Uterus (tissue), 4 donors: ENCODE data around the gene CBY1. TPM values are rescaled to one million over a fixed set of nuclear protein-coding genes. Genes with fewer than 3 reads are reported as not detected.

Source experiments
- DNase-seq, 2 donors: peaks; one replicate each; pipeline ENCODE4 v3.0.0-alpha.2; 2019 to 2020
- H3K27ac ChIP-seq, 2 donors: fragments of 200-600 bp; sonication (generic); 1 replicate in 1 of 2; 2 replicates in 1 of 2; pipeline ENCODE4 v1.5.1; 2016 to 2018
- H3K27me3 ChIP-seq, 2 donors: fragments of 200-600 bp; sonication (generic); one replicate each; pipeline ENCODE4 v1.5.1; 2018 to 2019; ENCODE audit warnings: control low read depth in 1 of 2
- H3K36me3 ChIP-seq, 2 donors: fragments of 200-600 bp; sonication (generic); one replicate each; pipeline ENCODE4 v1.5.1; 2019; ENCODE audit warnings: control low read depth in 1 of 2
- H3K4me1 ChIP-seq, 2 donors: fragments of 200-600 bp; sonication (generic); one replicate each; pipeline ENCODE4 v1.5.1; 2018 to 2019; ENCODE audit warnings: control low read depth in 1 of 2
- H3K4me3 ChIP-seq, 2 donors: fragments of 200-600 bp; sonication (generic); 1 replicate in 1 of 2; 2 replicates in 1 of 2; pipeline ENCODE4 v1.5.1; 2018 to 2019; ENCODE audit warnings: mild to moderate bottlenecking in 1 of 2
- H3K9me3 ChIP-seq, 2 donors: fragments of 200-600 bp; sonication (generic); one replicate each; pipeline ENCODE4 v1.5.1; 2019; ENCODE audit warnings: control low read depth in 1 of 2
- CTCF ChIP-seq, 4 experiments: fragments of 200-600 bp in 2 of 4; fragments of 450-650 bp in 2 of 4; sonication (generic) in 2 of 4; IDR thresholded peaks; one replicate each; pipeline ENCODE4 v1.5.1; 2016 to 2019; ENCODE audit warnings: antibody characterized with exemption in 4 of 4, mild to moderate bottlenecking in 2 of 4, moderate library complexity in 1 of 4
- POLR2A ChIP-seq, 2 donors: fragments of 450-650 bp; IDR thresholded peaks; one replicate each; pipeline ENCODE4 v1.6.1; 2016; ENCODE audit warnings: antibody characterized with exemption in 2 of 2, mild to moderate bottlenecking in 1 of 2, moderate library complexity in 1 of 2
- intact Hi-C: fragments of 100-400 bp; cut with DNase I; formaldehyde crosslinking; loops from one replicate; pipeline ENCODE4 v1.15.1; 2023; ENCODE audit warnings: low total_unique reads
- total RNA-seq, 4 donors: library from RNA; depleted of rRNA in 3 of 4; stranded (reverse); fragments of >200 nt in 3 of 4; gene quantifications; one replicate each; pipeline versions ENCODE4 v1.1.0 to v1.2.4, GENCODE V29; 2014 to 2023
- donor health status: DM: yes; HTN: yes; CAD: no.

Gene CBY1
- total RNA-seq, 4 donors from 2014 or later, result 10.5 to 42.8 (median 28.6) TPM

DNA sequence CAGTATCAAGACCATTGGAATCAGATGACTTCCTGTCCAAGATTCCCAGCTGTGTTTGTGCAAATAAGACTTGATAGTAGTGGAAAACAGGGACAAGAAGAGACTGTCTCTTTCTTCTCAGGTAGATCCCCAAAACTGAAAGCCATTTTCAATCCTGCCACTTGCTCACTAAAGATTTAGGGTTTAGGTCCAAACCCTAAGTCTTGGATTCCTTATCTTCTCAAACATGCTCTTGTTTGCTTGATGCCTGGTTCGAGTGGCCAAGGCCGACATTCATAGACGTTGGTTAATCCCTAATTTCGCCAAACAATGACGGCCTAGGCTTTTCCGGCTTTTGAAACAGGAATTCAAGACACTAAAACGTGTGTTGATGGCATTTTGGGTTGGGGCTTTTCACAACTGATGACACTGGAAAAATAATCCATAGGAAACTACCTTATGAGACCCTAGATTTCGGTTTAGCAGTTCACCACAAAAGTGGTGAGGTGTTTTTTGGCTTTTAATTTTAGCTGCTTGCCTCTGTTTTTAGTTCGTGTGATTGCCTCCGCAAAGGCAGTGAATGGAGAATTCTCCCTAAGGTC lies 48.3 kb downstream of the CBY1 start:
- Histone ChIP-seq H3K27me3 (no peaks in the 10 kb centered on the region), H3K36me3 (no peaks in the 10 kb centered on the region), H3K4me1 (peaks cover 0 to 3% of the 10 kb centered on the region in 2 donors), H3K9me3 (no peaks in the 10 kb centered on the region), H3K4me3 (peak overlapping the region; percentile 22 to 31), H3K27ac (peak overlapping the region; percentile 79 to 87)
- DNase-seq, result no peak
- TF ChIP-seq CTCF (IDR thresholded peaks at IDR 0.05), result no peak
- no peak for TF ChIP-seq POLR2A (IDR thresholded peaks at IDR 0.05)
- intact Hi-C loops, result no loop called here

DNA sequence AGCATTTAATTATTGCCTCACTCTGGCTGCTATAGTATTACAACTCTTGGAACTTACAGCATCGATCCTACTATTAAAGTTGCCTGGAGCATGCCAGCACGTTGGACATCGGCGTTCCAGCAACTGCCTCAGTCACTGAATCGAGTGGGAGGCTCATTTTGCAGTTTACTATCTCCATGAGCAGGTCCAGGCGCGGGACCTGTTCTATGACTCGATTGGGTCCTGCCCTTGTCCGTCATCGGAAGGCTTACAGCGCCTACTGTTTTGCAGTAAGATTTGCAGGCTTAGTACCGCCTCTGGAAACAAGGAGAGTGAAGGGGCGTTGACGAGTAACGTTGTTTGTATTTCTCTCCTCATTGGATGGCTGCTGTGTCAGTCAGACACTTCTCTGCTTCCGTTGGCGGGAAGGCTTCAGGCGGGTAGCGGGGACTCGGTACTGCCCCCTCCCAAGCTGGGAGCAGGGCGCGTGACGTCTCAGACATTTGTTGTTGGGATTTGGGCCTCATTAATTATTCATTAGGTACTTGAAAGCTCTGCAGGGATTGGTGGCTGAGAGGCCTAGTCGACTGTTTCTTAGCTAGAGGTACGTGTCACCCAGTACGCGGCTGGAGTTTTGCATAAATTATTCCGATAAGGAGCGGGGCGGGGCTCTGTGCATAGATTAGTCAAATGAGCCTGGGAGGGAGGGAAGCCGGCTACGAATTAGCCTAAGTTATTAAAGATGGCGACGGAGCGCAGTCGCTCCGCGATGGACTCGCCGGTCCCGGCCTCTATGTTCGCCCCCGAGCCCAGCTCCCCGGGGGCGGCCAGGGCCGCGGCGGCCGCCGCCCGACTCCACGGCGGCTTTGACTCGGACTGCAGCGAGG lies 49.0 kb downstream of the CBY1 start, which contains the start of gene GTPBP1:
GTPBP1 (plus strand) TSS at position 710 of the 866 bp plus-strand sequence; CDS start at position 722, 12 bp downstream.
- Histone ChIP-seq H3K27ac (peak within 1 kb of the TSS; percentile 94 to 95), H3K27me3 (no peaks in the 10 kb centered on the region), H3K4me1 (peaks cover 0 to 3% of the 10 kb centered on the region in 2 donors), H3K4me3 (peak within 1 kb of the TSS; percentile 75 to 91), H3K36me3 (no peaks in the 10 kb centered on the region), H3K9me3 (no peaks in the 10 kb centered on the region)
- intact Hi-C loops, result no loop called here
- peak in 3 of 4 experiments; percentile 4 to 37 (median 12) for TF ChIP-seq CTCF (IDR thresholded peaks at IDR 0.05)
- TF ChIP-seq POLR2A (IDR thresholded peaks at IDR 0.05), result peak; percentile 92 to 100
- DNase-seq, result peak; percentile 98 to 100

GRCh38 chr22:38706101-38706900 lies 49.9 kb downstream of the CBY1 start:
- Histone ChIP-seq H3K4me1 (peaks cover 0 to 3% of the 10 kb centered on the region in 2 donors), H3K27ac (peak overlapping the region; percentile 94 to 95), H3K4me3 (peak overlapping the region; percentile 75 to 91), H3K9me3 (no peaks in the 10 kb centered on the region), H3K36me3 (no peaks in the 10 kb centered on the region), H3K27me3 (no peaks in the 10 kb centered on the region)
- peak; percentile 41 to 54 for DNase-seq
- intact Hi-C loops, result no loop called here
- no peak for TF ChIP-seq POLR2A (IDR thresholded peaks at IDR 0.05)
- no peak for TF ChIP-seq CTCF (IDR thresholded peaks at IDR 0.05)

DNA sequence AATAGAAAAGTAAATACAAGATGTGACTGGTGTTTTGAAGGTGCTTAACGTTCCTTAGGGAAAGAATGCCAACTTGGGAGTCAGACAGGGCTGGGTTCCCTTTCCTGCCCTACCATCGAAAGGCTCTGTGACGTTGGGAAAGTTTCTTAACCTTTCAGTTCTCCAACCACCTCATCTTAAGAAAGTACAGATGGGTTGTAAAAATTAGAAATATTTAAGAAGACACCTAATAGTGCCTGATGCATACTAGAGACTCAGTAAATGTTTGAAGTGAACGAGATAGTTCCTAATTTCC lies 50.4 kb downstream of the CBY1 start:
- DNase-seq, result no peak
- Histone ChIP-seq H3K27ac (peak overlapping the region; percentile 94 to 95), H3K4me3 (peak overlapping the region; percentile 75 to 91), H3K36me3 (no peaks in the 10 kb centered on the region), H3K27me3 (no peaks in the 10 kb centered on the region), H3K9me3 (no peaks in the 10 kb centered on the region), H3K4me1 (no peaks in the 10 kb centered on the region)
- TF ChIP-seq CTCF (IDR thresholded peaks at IDR 0.05) (no peak), POLR2A (IDR thresholded peaks at IDR 0.05) (peak in 1 of 2 donors; percentile 10)
- intact Hi-C loops, result no loop called here
